HCT116 (cell line): Measurements from ENCODE around the gene NSUN4.

ENCODE experiments used
- EZH2 ChIP-seq: fragments of 200-600 bp; sonication (generic); IDR thresholded peaks from 2 replicates; pipeline ENCODE4 v1.6.1; 2017; ENCODE audit warnings: antibody characterized with exemption, mixed run types
- EZH2phosphoT487 ChIP-seq: fragments of 200-600 bp; IDR thresholded peaks from 2 replicates; pipeline ENCODE4 v1.6.1; 2018; ENCODE audit warnings: antibody characterized with exemption, borderline replicate concordance
- FOSL1 ChIP-seq: IDR thresholded peaks from 2 replicates; pipeline ENCODE4 v1.6.1; 2012; ENCODE audit warnings: low read depth
- JUND ChIP-seq: IDR thresholded peaks from 2 replicates; pipeline ENCODE4 v1.6.1; 2012
- POLR2A ChIP-seq: IDR thresholded peaks from 2 replicates; pipeline ENCODE4 v1.7.0; 2011; ENCODE audit warnings: borderline replicate concordance; ENCODE audit not compliant: insufficient read depth, insufficient read length; ENCODE audit errors: extremely low read depth
- POLR2AphosphoS5 ChIP-seq: IDR thresholded peaks from 2 replicates; pipeline ENCODE4 v1.6.1; 2011; ENCODE audit warnings: mild to moderate bottlenecking, low read depth, low read length, moderate library complexity
- RAD21 ChIP-seq: IDR thresholded peaks from 2 replicates; pipeline ENCODE4 v1.6.1; 2012; ENCODE audit warnings: low read depth, mild to moderate bottlenecking
- TCF7L2 ChIP-seq: IDR thresholded peaks from 2 replicates; pipeline ENCODE4 v1.7.0; 2011; ENCODE audit warnings: borderline replicate concordance, inconsistent platforms; ENCODE audit not compliant: insufficient read depth, insufficient read length; ENCODE audit errors: extremely low read depth
- YY1 ChIP-seq: IDR thresholded peaks from 2 replicates; pipeline ENCODE4 v1.6.1; 2011; ENCODE audit warnings: low read length, low read depth, moderate library complexity, mild to moderate bottlenecking; ENCODE audit not compliant: insufficient replicate concordance; ENCODE audit errors: extremely low read depth
- ZNF274 ChIP-seq: fragments of 200-500 bp; sonication (Bioruptor generic); IDR thresholded peaks from 2 replicates; pipeline ENCODE4 v1.6.1; 2014; ENCODE audit warnings: mild to moderate bottlenecking, low read depth, low read length, inconsistent platforms
- TF ChIP-seq, protein P1 (sequence below): IDR thresholded peaks from 2 replicates; pipeline ENCODE4 v1.6.1; 2012; ENCODE audit warnings: low read depth
- TF ChIP-seq, protein P2 (sequence below), 3 experiments: fragments of 200-600 bp in 1 of 3; sonication (generic) in 1 of 3; IDR thresholded peaks in 2 of 3; conservative IDR thresholded peaks in 1 of 3; 2 replicates each; pipeline ENCODE4 v1.5.1; 2012 to 2017; ENCODE audit warnings: low read depth in 2 of 3, low read length in 2 of 3, antibody characterized with exemption in 1 of 3, borderline replicate concordance in 1 of 3, control low read depth in 1 of 3, mild to moderate bottlenecking in 1 of 3, mixed read lengths in 1 of 3, mixed run types in 1 of 3, moderate library complexity in 1 of 3; ENCODE audit not compliant: insufficient read depth in 1 of 3
- TF ChIP-seq, protein P3 (sequence below): IDR thresholded peaks from 2 replicates; pipeline ENCODE4 v1.6.1; 2011; ENCODE audit warnings: mild to moderate bottlenecking, low read length, moderate library complexity; ENCODE audit not compliant: insufficient replicate concordance; ENCODE audit errors: extremely low read depth
- TF ChIP-seq, protein P4 (sequence below): IDR thresholded peaks from 2 replicates; pipeline ENCODE4 v1.6.1; 2012

DNA sequence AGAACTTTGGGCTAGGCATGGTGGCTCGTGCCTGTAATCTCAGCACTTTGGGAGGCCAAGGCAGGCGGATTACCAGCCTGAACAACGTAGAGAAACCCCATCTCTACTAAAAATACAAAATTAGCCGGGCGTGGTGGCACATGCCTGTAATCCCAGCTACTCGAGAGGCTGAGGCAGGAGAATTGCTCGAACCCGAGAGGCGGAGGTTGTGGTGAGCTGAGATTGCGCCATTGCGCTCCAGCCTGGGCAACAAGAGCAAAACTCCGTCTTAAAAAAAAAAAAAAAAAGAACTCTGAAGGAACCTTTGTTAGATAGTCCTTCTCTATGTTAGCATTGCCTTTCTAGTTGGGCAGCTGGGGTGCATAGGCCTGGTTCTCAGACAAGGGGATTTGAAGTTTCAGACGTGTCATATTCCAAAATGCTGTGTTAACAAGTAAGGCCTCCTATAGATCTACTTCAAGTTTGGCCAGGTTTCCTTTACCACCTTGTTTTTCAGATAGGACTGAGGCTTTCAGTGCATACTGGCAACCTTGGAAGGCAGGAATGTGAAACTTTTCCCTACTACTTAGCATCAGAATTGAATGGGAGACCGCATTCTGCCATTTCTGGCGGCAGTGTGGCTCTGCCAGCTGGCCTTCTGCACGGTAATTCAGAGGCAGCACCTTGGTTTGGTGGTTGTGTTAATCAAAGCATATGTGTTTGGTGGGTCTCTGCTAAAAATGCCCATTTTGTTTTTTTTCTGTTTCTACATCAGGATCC, 31.0 kb upstream of the NSUN4 start:
- TF ChIP-seq EZH2phosphoT487 (no peak), FOSL1 (no peak), EZH2 (no peak), YY1 (no peak), RAD21 (no peak), POLR2A (no peak), POLR2AphosphoS5 (no peak), ZNF274 (no peak), TCF7L2 (no peak), JUND (no peak)
- TF ChIP-seq, protein P1, sequence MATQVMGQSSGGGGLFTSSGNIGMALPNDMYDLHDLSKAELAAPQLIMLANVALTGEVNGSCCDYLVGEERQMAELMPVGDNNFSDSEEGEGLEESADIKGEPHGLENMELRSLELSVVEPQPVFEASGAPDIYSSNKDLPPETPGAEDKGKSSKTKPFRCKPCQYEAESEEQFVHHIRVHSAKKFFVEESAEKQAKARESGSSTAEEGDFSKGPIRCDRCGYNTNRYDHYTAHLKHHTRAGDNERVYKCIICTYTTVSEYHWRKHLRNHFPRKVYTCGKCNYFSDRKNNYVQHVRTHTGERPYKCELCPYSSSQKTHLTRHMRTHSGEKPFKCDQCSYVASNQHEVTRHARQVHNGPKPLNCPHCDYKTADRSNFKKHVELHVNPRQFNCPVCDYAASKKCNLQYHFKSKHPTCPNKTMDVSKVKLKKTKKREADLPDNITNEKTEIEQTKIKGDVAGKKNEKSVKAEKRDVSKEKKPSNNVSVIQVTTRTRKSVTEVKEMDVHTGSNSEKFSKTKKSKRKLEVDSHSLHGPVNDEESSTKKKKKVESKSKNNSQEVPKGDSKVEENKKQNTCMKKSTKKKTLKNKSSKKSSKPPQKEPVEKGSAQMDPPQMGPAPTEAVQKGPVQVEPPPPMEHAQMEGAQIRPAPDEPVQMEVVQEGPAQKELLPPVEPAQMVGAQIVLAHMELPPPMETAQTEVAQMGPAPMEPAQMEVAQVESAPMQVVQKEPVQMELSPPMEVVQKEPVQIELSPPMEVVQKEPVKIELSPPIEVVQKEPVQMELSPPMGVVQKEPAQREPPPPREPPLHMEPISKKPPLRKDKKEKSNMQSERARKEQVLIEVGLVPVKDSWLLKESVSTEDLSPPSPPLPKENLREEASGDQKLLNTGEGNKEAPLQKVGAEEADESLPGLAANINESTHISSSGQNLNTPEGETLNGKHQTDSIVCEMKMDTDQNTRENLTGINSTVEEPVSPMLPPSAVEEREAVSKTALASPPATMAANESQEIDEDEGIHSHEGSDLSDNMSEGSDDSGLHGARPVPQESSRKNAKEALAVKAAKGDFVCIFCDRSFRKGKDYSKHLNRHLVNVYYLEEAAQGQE = no peak
- TF ChIP-seq, protein P2, sequence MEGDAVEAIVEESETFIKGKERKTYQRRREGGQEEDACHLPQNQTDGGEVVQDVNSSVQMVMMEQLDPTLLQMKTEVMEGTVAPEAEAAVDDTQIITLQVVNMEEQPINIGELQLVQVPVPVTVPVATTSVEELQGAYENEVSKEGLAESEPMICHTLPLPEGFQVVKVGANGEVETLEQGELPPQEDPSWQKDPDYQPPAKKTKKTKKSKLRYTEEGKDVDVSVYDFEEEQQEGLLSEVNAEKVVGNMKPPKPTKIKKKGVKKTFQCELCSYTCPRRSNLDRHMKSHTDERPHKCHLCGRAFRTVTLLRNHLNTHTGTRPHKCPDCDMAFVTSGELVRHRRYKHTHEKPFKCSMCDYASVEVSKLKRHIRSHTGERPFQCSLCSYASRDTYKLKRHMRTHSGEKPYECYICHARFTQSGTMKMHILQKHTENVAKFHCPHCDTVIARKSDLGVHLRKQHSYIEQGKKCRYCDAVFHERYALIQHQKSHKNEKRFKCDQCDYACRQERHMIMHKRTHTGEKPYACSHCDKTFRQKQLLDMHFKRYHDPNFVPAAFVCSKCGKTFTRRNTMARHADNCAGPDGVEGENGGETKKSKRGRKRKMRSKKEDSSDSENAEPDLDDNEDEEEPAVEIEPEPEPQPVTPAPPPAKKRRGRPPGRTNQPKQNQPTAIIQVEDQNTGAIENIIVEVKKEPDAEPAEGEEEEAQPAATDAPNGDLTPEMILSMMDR (IDR thresholded peaks at IDR 0.05 in 2 of 3, conservative IDR thresholded peaks at IDR 0.05 in 1 of 3; ENCODE audit: borderline replicate concordance in 1 of 3, insufficient read depth in 1 of 3, low read depth in 2 of 3, low read length in 2 of 3) = no peak
- TF ChIP-seq, protein P3, sequence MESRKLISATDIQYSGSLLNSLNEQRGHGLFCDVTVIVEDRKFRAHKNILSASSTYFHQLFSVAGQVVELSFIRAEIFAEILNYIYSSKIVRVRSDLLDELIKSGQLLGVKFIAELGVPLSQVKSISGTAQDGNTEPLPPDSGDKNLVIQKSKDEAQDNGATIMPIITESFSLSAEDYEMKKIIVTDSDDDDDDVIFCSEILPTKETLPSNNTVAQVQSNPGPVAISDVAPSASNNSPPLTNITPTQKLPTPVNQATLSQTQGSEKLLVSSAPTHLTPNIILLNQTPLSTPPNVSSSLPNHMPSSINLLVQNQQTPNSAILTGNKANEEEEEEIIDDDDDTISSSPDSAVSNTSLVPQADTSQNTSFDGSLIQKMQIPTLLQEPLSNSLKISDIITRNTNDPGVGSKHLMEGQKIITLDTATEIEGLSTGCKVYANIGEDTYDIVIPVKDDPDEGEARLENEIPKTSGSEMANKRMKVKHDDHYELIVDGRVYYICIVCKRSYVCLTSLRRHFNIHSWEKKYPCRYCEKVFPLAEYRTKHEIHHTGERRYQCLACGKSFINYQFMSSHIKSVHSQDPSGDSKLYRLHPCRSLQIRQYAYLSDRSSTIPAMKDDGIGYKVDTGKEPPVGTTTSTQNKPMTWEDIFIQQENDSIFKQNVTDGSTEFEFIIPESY = no peak
- TF ChIP-seq, protein P4, sequence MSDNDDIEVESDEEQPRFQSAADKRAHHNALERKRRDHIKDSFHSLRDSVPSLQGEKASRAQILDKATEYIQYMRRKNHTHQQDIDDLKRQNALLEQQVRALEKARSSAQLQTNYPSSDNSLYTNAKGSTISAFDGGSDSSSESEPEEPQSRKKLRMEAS = no peak
